GM12878 (cell line): ENCODE data around the gene CTNNA1.

ENCODE experiments used
- EGR1 ChIP-seq, 2 experiments: IDR thresholded peaks; 1 replicate in 1 of 2; 2 replicates in 1 of 2; pipeline ENCODE4 v1.6.1; 2011 to 2012; ENCODE audit warnings: low read depth in 2 of 2, low read length in 2 of 2, borderline replicate concordance in 1 of 2, mild to moderate bottlenecking in 1 of 2, moderate library complexity in 1 of 2
- EZH2 ChIP-seq: IDR thresholded peaks from 2 replicates; pipeline ENCODE4 v1.6.1; 2012; ENCODE audit warnings: low read depth, mild to moderate bottlenecking, control low read depth, inconsistent platforms, low read length, borderline replicate concordance; ENCODE audit not compliant: control insufficient read depth
- FOXM1 ChIP-seq: IDR thresholded peaks from 2 replicates; pipeline ENCODE4 v1.6.1; 2012; ENCODE audit warnings: low read depth, mild to moderate bottlenecking, inconsistent platforms, low read length, moderate library complexity
- KDM1A ChIP-seq: fragments of 200-600 bp; sonication (generic); IDR thresholded peaks from 2 replicates; pipeline ENCODE4 v1.6.1; 2016; ENCODE audit warnings: borderline replicate concordance
- NRF1 ChIP-seq: conservative IDR thresholded peaks from 2 replicates; pipeline ENCODE4 v1.6.1; 2011; ENCODE audit warnings: mild to moderate bottlenecking, low read depth, low read length, improper control_type of control experiment
- PAX5 ChIP-seq: IDR thresholded peaks from 2 replicates; pipeline ENCODE4 v1.6.1; 2011; ENCODE audit warnings: low read depth, low read length, borderline replicate concordance
- RAD21 ChIP-seq: IDR thresholded peaks from 2 replicates; pipeline ENCODE4 v1.6.1; 2011; ENCODE audit warnings: mild to moderate bottlenecking, low read depth, low read length, moderate library complexity; ENCODE audit not compliant: insufficient read depth
- RB1 ChIP-seq: fragments of 450-650 bp; formaldehyde crosslinking; IDR thresholded peaks from 2 replicates; pipeline ENCODE4 v1.6.1; 2017; ENCODE audit warnings: mild to moderate bottlenecking, borderline replicate concordance
- RCOR1 ChIP-seq: conservative IDR thresholded peaks from 2 replicates; pipeline ENCODE4 v1.6.1; 2012; ENCODE audit warnings: low read depth, low read length, improper control_type of control experiment
- YY1 ChIP-seq: IDR thresholded peaks from 2 replicates; pipeline ENCODE4 v1.6.1; 2011; ENCODE audit warnings: low read depth, mild to moderate bottlenecking, low read length
- TF ChIP-seq, protein P1 (sequence below), 3 experiments: IDR thresholded peaks in 2 of 3; conservative IDR thresholded peaks in 1 of 3; 2 replicates each; pipeline ENCODE4 v1.5.1; 2011; ENCODE audit warnings: low read depth in 3 of 3, low read length in 3 of 3, mild to moderate bottlenecking in 3 of 3, control low read depth in 2 of 3, moderate library complexity in 2 of 3, inconsistent platforms in 1 of 3, mixed read lengths in 1 of 3; ENCODE audit not compliant: control insufficient read depth in 2 of 3, insufficient read depth in 1 of 3; ENCODE audit errors: extremely low read depth in 1 of 3
- TF ChIP-seq, protein P2 (sequence below): IDR thresholded peaks from 2 replicates; pipeline ENCODE4 v1.6.1; 2012; ENCODE audit warnings: low read depth, low read length, improper control_type of control experiment
- TF ChIP-seq, protein P3 (sequence below): IDR thresholded peaks from 2 replicates; pipeline ENCODE4 v1.6.1; 2012; ENCODE audit warnings: low read length, inconsistent platforms
- TF ChIP-seq, protein P4 (sequence below): IDR thresholded peaks from 2 replicates; pipeline ENCODE4 v1.6.1; 2012; ENCODE audit warnings: low read depth, low read length, improper control_type of control experiment

DNA sequence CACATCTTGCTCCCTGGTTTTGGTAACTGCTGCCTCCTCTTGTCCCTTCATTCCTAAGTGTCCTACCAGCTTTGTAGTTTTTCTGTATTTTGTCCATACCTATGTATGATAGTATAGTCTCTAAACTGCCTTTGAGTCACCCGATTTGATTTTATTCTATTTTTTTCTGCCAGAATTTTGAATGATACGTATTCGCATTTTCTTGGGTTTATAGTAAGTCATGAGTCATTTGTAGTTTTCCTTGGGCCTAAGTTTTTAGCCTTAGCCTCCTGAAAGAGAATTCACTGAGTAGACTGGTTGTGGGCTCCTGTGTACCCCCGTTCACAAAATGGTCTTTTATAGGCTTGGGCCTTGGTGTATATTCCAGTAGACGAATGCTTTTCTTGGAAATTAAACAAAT lies 62.3 kb downstream of the CTNNA1 start:
- TF ChIP-seq, protein P1, sequence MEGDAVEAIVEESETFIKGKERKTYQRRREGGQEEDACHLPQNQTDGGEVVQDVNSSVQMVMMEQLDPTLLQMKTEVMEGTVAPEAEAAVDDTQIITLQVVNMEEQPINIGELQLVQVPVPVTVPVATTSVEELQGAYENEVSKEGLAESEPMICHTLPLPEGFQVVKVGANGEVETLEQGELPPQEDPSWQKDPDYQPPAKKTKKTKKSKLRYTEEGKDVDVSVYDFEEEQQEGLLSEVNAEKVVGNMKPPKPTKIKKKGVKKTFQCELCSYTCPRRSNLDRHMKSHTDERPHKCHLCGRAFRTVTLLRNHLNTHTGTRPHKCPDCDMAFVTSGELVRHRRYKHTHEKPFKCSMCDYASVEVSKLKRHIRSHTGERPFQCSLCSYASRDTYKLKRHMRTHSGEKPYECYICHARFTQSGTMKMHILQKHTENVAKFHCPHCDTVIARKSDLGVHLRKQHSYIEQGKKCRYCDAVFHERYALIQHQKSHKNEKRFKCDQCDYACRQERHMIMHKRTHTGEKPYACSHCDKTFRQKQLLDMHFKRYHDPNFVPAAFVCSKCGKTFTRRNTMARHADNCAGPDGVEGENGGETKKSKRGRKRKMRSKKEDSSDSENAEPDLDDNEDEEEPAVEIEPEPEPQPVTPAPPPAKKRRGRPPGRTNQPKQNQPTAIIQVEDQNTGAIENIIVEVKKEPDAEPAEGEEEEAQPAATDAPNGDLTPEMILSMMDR (IDR thresholded peaks at IDR 0.05 in 2 of 3, conservative IDR thresholded peaks at IDR 0.05 in 1 of 3; ENCODE audit: control insufficient read depth in 2 of 3, extremely low read depth in 1 of 3, insufficient read depth in 1 of 3, low read depth in 3 of 3, low read length in 3 of 3), result no peak
- TF ChIP-seq EZH2 (no peak), NRF1 (no peak), YY1 (no peak), FOXM1 (no peak), EGR1 (IDR thresholded peaks at IDR 0.05; ENCODE audit: borderline replicate concordance in 1 of 2, low read depth in 2 of 2, low read length in 2 of 2) (no peak), RCOR1 (no peak), KDM1A (no peak), RB1 (no peak), RAD21 (no peak), PAX5 (no peak)
- TF ChIP-seq, protein P2, sequence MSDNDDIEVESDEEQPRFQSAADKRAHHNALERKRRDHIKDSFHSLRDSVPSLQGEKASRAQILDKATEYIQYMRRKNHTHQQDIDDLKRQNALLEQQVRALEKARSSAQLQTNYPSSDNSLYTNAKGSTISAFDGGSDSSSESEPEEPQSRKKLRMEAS, result no peak
- TF ChIP-seq, protein P3, sequence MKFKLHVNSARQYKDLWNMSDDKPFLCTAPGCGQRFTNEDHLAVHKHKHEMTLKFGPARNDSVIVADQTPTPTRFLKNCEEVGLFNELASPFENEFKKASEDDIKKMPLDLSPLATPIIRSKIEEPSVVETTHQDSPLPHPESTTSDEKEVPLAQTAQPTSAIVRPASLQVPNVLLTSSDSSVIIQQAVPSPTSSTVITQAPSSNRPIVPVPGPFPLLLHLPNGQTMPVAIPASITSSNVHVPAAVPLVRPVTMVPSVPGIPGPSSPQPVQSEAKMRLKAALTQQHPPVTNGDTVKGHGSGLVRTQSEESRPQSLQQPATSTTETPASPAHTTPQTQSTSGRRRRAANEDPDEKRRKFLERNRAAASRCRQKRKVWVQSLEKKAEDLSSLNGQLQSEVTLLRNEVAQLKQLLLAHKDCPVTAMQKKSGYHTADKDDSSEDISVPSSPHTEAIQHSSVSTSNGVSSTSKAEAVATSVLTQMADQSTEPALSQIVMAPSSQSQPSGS, result no peak
- TF ChIP-seq, protein P4, sequence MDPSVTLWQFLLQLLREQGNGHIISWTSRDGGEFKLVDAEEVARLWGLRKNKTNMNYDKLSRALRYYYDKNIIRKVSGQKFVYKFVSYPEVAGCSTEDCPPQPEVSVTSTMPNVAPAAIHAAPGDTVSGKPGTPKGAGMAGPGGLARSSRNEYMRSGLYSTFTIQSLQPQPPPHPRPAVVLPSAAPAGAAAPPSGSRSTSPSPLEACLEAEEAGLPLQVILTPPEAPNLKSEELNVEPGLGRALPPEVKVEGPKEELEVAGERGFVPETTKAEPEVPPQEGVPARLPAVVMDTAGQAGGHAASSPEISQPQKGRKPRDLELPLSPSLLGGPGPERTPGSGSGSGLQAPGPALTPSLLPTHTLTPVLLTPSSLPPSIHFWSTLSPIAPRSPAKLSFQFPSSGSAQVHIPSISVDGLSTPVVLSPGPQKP, result no peak
